ENCODE results near the gene UBE2E2.

GRCh38 chr3:23288715-23289114 lies 85.6 kb downstream of the UBE2E2 start:
- TF ChIP-seq EZH2 (IDR thresholded peaks at IDR 0.05; ENCODE audit: insufficient read depth, poor library complexity, severe bottlenecking): no peak
- TF ChIP-seq EZH2phosphoT487 (IDR thresholded peaks at IDR 0.05; ENCODE audit: insufficient read depth, low read depth): no peak
